Measurements from ENCODE around the gene CNIH2.

GRCh38 chr11:66302656-66303055 lies 24.7 kb downstream of the CNIH2 start:
- TF ChIP-seq CTCF (IDR thresholded peaks at IDR 0.05), result no peak
- no peak for TF ChIP-seq POLR2A (IDR thresholded peaks at IDR 0.05)
